Body of pancreas (tissue), 4 donors: ENCODE data around the gene SLC3A2. TPM values are rescaled to one million over a fixed set of nuclear protein-coding genes. Genes with fewer than 3 reads are reported as not detected.

Experiments used
- ATAC-seq: fragments of 150-250 bp; one replicate; pipeline ENCODE4 v1.9.1; 2016
- DNase-seq, 4 donors: peaks; one replicate each; pipeline ENCODE4 v3.0.0-alpha.2; 2019
- H3K27ac ChIP-seq, 4 donors: fragments of 200-600 bp; sonication (generic); 1 replicate in 3 of 4; 2 replicates in 1 of 4; pipeline versions ENCODE4 v1.5.1 to v1.6.1; 2016 to 2019; ENCODE audit warnings: mild to moderate bottlenecking in 1 of 4, mixed read lengths in 1 of 4, moderate library complexity in 1 of 4
- H3K27me3 ChIP-seq, 2 donors: fragments of 200-600 bp; sonication (generic); one replicate each; pipeline ENCODE4 v1.6.0; 2016; ENCODE audit warnings: mild to moderate bottlenecking in 1 of 2
- H3K36me3 ChIP-seq, 2 donors: fragments of 200-600 bp; sonication (generic); replicated peaks in 1 of 2; 2 replicates each; pipeline ENCODE4 v1.5.1; 2016; ENCODE audit warnings: low read depth in 2 of 2; ENCODE audit not compliant: insufficient read depth in 1 of 2
- H3K4me1 ChIP-seq: fragments of 200-600 bp; sonication (generic); one replicate; pipeline ENCODE4 v1.6.0; 2016
- H3K4me3 ChIP-seq, 2 donors: fragments of 200-600 bp; sonication (generic); 1 replicate in 1 of 2; 2 replicates in 1 of 2; pipeline ENCODE4 v1.5.1; 2016 to 2019
- H3K9me3 ChIP-seq, 3 donors: fragments of 200-600 bp; sonication (generic); 1 replicate in 2 of 3; 2 replicates in 1 of 3; pipeline ENCODE4 v1.5.1; 2016
- CTCF ChIP-seq, 7 experiments: fragments of 450-650 bp in 4 of 7; fragments of 200-600 bp in 3 of 7; sonication (generic) in 3 of 7; IDR thresholded peaks; one replicate each; pipeline ENCODE4 v1.5.1; 2016 to 2019; ENCODE audit warnings: antibody characterized with exemption in 7 of 7
- POLR2A ChIP-seq, 3 donors: fragments of 450-650 bp; IDR thresholded peaks; one replicate each; pipeline ENCODE4 v1.6.1; 2016; ENCODE audit warnings: antibody characterized with exemption in 3 of 3, mild to moderate bottlenecking in 2 of 3
- WGBS, 2 donors: methylation state at CpG; one replicate each; pipeline ENCODE4 v1.1.5; 2017; 5-methylcytosine and 5-hydroxymethylcytosine counted together
- intact Hi-C: fragments of 100-400 bp; cut with DNase I; formaldehyde crosslinking; loops from one replicate; pipeline ENCODE4 v1.15.1; 2023
- total RNA-seq, 2 donors: library from RNA; depleted of rRNA; stranded (reverse); fragments of >200 nt; gene quantifications; one replicate each; pipeline ENCODE4 v1.1.0, GENCODE V29; 2016

Gene SLC3A2
- 100 to 1,000 TPM in 1 of 2 donors, 10 to 100 TPM in 1; 75.5 to 108 TPM for total RNA-seq

DNA sequence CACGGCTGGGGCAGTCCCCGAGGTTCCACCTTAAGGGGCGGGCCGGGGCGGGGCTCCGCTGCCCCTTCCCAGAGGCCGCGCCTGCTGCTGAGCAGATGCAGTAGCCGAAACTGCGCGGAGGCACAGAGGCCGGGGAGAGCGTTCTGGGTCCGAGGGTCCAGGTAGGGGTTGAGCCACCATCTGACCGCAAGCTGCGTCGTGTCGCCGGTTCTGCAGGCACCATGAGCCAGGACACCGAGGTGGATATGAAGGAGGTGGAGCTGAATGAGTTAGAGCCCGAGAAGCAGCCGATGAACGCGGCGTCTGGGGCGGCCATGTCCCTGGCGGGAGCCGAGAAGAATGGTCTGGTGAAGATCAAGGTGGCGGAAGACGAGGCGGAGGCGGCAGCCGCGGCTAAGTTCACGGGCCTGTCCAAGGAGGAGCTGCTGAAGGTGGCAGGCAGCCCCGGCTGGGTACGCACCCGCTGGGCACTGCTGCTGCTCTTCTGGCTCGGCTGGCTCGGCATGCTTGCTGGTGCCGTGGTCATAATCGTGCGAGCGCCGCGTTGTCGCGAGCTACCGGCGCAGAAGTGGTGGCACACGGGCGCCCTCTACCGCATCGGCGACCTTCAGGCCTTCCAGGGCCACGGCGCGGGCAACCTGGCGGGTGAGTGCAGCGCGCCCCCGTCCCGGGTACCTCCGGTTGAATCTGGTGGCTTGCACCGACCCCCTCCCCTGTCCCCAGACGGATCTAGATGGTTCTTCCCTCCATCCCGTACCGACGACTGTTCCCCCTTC, at the start of gene SLC3A2:
Gene SLC3A2 (plus strand): TSS at position 94 of the 776 bp plus-strand sequence. CDS start 128 bp downstream, at position 222.
- Histone ChIP-seq H3K9me3 (no peaks in the 10 kb centered on the region), H3K27me3 (no peaks in the 10 kb centered on the region), H3K27ac (peak within 1 kb of the TSS; percentile 97 to 99 (median 98)), H3K4me1 (peaks cover 71% of the 10 kb centered on the region), H3K4me3 (peak within 1 kb of the TSS; percentile 60 to 98), H3K36me3 (peaks cover 10 to 13% of the 10 kb centered on the region in 2 donors)
- ATAC-seq (peak; percentile 85), DNase-seq (peak; percentile 90 to 92 (median 90))
- 0 to 2% methylated on average over 25 to 69 of the region's 69 CpGs for WGBS, 2 donors
- TF ChIP-seq POLR2A (IDR thresholded peaks at IDR 0.05) (peak; percentile 98 to 99 (median 99)), CTCF (IDR thresholded peaks at IDR 0.05) (peak; percentile 56 to 89 (median 80))
- intact Hi-C loops: no loop called here

- intact Hi-C loops: no loop called here
- H3K27ac ChIP-seq: peak overlapping the region; percentile 95 to 99 (median 99)
- no peaks in the 10 kb centered on the region for H3K27me3 ChIP-seq
- no peak for TF ChIP-seq POLR2A (IDR thresholded peaks at IDR 0.05)
- no peak for TF ChIP-seq CTCF (IDR thresholded peaks at IDR 0.05)
- H3K9me3 ChIP-seq: no peaks in the 10 kb centered on the region
- H3K4me1 ChIP-seq: peaks cover 36% of the 10 kb centered on the region
- peak overlapping the region; percentile 69 to 73 for H3K4me3 ChIP-seq
- H3K36me3 ChIP-seq: peaks cover 0 to 18% of the 10 kb centered on the region in 2 donors
- WGBS, 2 donors: 0% methylated on average over 2 to 33 of the region's 33 CpGs
- DNase-seq: peak in 2 of 4 donors; percentile 17 to 19
- no peak for ATAC-seq
Observed at GRCh38 chr11:62830904-62831519, 49.7 kb upstream of the SLC3A2 start.

DNA sequence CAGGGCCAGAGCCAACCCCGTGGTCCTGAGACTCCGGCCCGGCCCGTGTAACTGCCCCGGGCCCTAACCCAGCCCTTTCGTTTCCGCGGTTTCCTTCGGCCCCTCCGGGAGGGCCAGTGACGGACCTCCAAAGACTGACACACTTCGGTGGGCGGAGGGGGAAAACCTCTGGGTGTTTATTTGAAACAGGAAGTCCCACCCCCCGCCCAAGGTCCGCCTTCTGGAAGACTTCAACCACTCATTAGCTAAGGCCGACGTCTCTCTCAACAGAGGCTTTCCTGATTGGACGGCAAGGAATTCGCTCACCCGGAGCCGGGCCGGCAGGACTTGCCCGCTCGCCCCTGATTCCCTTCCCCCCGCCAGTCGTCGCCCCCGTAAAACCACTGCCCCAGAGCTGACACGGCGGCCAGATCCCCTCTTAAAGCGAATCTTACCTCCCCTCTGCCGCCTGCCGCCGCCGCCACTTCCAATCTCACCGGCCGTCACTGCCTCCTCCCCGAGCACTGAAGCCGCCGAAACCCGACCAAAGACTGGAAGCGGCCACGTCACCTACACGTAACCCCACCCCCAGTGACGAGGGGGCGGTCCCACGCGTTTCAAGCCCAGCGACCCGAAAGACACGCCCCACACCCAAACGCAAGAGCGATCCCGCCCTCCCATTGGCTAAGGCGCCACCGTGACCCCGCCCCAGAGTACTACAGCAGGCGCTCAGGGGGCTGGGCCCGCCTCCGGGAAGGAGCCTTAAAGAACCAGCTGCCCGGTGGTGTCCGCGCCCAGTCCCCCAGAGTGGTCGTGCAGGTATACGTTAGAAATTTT, 49.0 kb upstream of the SLC3A2 start, which contains the start of gene STX5:
Gene STX5 (minus strand): TSS at position 532 of the 816 bp plus-strand sequence. CDS start 808 bp downstream, outside the sequence.
- intact Hi-C loops: no loop called here
- H3K9me3 ChIP-seq: no peaks in the 10 kb centered on the region
- H3K36me3 ChIP-seq: peaks cover 0 to 16% of the 10 kb centered on the region in 2 donors
- H3K4me1 ChIP-seq: peaks cover 36% of the 10 kb centered on the region
- no peaks in the 10 kb centered on the region for H3K27me3 ChIP-seq
- peak within 1 kb of the TSS; percentile 69 to 73 for H3K4me3 ChIP-seq
- no peak for TF ChIP-seq CTCF (IDR thresholded peaks at IDR 0.05)
- peak; percentile 85 to 97 (median 97) for TF ChIP-seq POLR2A (IDR thresholded peaks at IDR 0.05)
- peak; percentile 97 for ATAC-seq
- 0 to 1% methylated on average over 6 to 64 of the region's 65 CpGs for WGBS, 2 donors
- H3K27ac ChIP-seq: peak within 1 kb of the TSS; percentile 95 to 99 (median 99)
- DNase-seq: peak; percentile 100

GRCh38 chr11:62832336-62833234, 48.1 kb upstream of the SLC3A2 start, which contains the start of gene TEX54:
Gene TEX54 (minus strand): TSS chr11:62832841.
- ATAC-seq (peak; percentile 21), DNase-seq (peak; percentile 41 to 55 (median 46))
- Histone ChIP-seq H3K27ac (peak within 1 kb of the TSS; percentile 95 to 99 (median 99)), H3K27me3 (no peaks in the 10 kb centered on the region), H3K9me3 (no peaks in the 10 kb centered on the region), H3K36me3 (peaks cover 0 to 12% of the 10 kb centered on the region in 2 donors), H3K4me3 (peak within 1 kb of the TSS; percentile 69 to 73), H3K4me1 (peaks cover 37% of the 10 kb centered on the region)
- intact Hi-C loops: no loop called here
- 6 to 11% methylated on average over 17 to 40 of the region's 40 CpGs for WGBS, 2 donors
- peak in 1 of 7 experiments; percentile 5 for TF ChIP-seq CTCF (IDR thresholded peaks at IDR 0.05)
- TF ChIP-seq POLR2A (IDR thresholded peaks at IDR 0.05): no peak
